ENCODE measurements around the gene SYDE1. TPM values are rescaled to one million over a fixed set of nuclear protein-coding genes. Genes with fewer than 3 reads are reported as not detected.

SYDE1 gene
- total and polyA plus RNA-seq, 10 of the 15 experiments (the other 5 are each of a cell fraction or from before 2014, with no cell fraction given) = not detected

DNA sequence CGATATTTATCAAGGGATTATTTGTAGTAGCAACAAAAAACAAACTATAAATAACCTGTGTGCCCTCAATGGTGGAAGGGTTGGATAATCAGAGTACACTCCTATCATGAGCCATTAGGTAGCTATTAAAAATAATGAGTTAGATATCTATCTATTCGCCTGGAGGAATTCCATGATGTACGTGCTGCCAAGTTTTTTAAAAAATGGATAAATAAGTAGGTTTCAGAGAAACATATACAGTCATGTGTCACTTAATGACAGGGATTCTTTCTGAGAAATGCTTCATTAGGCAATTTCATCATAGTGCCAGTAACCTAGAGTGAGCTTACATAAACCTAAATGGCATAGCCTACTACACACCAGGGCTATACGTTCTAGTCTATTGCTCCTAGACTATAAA, 31.4 kb upstream of the SYDE1 start:
- Histone ChIP-seq H3K9me3 (replicated peaks; ENCODE audit: control insufficient read depth, insufficient read depth, low read length) (no peaks in the 10 kb centered on the region), H3K4me1 (ENCODE audit: control insufficient read depth, insufficient read depth, low read length) (no peaks in the 10 kb centered on the region), H3K79me2 (ENCODE audit: control insufficient read depth, insufficient read depth, low read length) (no peaks in the 10 kb centered on the region), H2AFZ (ENCODE audit: control insufficient read depth, low read depth, low read length) (no peak overlapping the region), H3K4me2 (ENCODE audit: control insufficient read depth, insufficient read depth) (no peak overlapping the region), H3K27ac (ENCODE audit: control insufficient read depth, insufficient read depth) (no peak overlapping the region), H3K4me3 (no peak overlapping the region), H4K20me1 (ENCODE audit: control insufficient read depth, insufficient read depth) (no peaks in the 10 kb centered on the region), H3K27me3 (replicated peaks in 1 of 2; ENCODE audit: control insufficient read depth in 2 of 2, insufficient read depth in 2 of 2, low read length in 1 of 2) (no peaks in the 10 kb centered on the region; a peak in 1 of 4 replicates), H3K36me3 (ENCODE audit: control insufficient read depth in 2 of 2, insufficient read depth in 2 of 2, low read length in 1 of 2) (no peaks in the 10 kb centered on the region), H3K9ac (ENCODE audit: control insufficient read depth, insufficient read depth, low read length) (no peak overlapping the region)
- no peak for FAIRE-seq
- no peak for ATAC-seq
- 38% methylated on average over 4 of the region's 4 CpGs for WGBS (ENCODE audit: insufficient coverage, insufficient replicate concordance, low lambda C conversion rate, missing lambda C conversion rate)
- SMC1A ChIA-PET (ENCODE audit: uncharacterized antibody, unreplicated experiment) = interaction anchor here (0.6 kb wide), 1 partner anchor 492 kb away, joined by 3 read pairs; no protein-coding TSS in a partner anchor
- intact Hi-C loops (cut with micrococcal nuclease; ENCODE audit: unreplicated experiment) = no loop called here
- POLR2A ChIA-PET = no interaction called here
- RAD21 ChIA-PET (ENCODE audit: unreplicated experiment) = no interaction called here
- no peak for DNase-seq (ENCODE audit: low read depth, low spot score)
- TF ChIP-seq, protein P1, sequence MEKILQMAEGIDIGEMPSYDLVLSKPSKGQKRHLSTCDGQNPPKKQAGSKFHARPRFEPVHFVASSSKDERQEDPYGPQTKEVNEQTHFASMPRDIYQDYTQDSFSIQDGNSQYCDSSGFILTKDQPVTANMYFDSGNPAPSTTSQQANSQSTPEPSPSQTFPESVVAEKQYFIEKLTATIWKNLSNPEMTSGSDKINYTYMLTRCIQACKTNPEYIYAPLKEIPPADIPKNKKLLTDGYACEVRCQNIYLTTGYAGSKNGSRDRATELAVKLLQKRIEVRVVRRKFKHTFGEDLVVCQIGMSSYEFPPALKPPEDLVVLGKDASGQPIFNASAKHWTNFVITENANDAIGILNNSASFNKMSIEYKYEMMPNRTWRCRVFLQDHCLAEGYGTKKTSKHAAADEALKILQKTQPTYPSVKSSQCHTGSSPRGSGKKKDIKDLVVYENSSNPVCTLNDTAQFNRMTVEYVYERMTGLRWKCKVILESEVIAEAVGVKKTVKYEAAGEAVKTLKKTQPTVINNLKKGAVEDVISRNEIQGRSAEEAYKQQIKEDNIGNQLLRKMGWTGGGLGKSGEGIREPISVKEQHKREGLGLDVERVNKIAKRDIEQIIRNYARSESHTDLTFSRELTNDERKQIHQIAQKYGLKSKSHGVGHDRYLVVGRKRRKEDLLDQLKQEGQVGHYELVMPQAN (conservative IDR thresholded peaks at IDR 0.05) = no peak
- TF ChIP-seq IKZF1 (conservative IDR thresholded peaks at IDR 0.05) (no peak), HDAC6 (IDR thresholded peaks at IDR 0.05; ENCODE audit: unreplicated experiment) (no peak), MXI1 (IDR thresholded peaks at IDR 0.05; ENCODE audit: low read depth, low read length) (no peak), GATAD2B (conservative IDR thresholded peaks at IDR 0.05; ENCODE audit: low read depth) (no peak), POLR2A (IDR thresholded peaks at IDR 0.05; ENCODE audit: low read depth, low read length) (no peak), CREB1 (IDR thresholded peaks at IDR 0.05; ENCODE audit: low read depth) (no peak), CEBPB (IDR thresholded peaks at IDR 0.05; ENCODE audit: borderline replicate concordance in 1 of 2, low read depth in 2 of 2, low read length in 2 of 2) (no peak), SPI1 (IDR thresholded peaks at IDR 0.05; ENCODE audit: borderline replicate concordance, insufficient read depth, low read depth, low read length) (no peak), TARDBP (IDR thresholded peaks at IDR 0.05; ENCODE audit: borderline replicate concordance) (no peak)
- TF ChIP-seq, protein P2, sequence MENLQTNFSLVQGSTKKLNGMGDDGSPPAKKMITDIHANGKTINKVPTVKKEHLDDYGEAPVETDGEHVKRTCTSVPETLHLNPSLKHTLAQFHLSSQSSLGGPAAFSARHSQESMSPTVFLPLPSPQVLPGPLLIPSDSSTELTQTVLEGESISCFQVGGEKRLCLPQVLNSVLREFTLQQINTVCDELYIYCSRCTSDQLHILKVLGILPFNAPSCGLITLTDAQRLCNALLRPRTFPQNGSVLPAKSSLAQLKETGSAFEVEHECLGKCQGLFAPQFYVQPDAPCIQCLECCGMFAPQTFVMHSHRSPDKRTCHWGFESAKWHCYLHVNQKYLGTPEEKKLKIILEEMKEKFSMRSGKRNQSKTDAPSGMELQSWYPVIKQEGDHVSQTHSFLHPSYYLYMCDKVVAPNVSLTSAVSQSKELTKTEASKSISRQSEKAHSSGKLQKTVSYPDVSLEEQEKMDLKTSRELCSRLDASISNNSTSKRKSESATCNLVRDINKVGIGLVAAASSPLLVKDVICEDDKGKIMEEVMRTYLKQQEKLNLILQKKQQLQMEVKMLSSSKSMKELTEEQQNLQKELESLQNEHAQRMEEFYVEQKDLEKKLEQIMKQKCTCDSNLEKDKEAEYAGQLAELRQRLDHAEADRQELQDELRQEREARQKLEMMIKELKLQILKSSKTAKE (IDR thresholded peaks at IDR 0.05; ENCODE audit: low read depth, poor library complexity, severe bottlenecking) = no peak
- TF ChIP-seq, protein P3, sequence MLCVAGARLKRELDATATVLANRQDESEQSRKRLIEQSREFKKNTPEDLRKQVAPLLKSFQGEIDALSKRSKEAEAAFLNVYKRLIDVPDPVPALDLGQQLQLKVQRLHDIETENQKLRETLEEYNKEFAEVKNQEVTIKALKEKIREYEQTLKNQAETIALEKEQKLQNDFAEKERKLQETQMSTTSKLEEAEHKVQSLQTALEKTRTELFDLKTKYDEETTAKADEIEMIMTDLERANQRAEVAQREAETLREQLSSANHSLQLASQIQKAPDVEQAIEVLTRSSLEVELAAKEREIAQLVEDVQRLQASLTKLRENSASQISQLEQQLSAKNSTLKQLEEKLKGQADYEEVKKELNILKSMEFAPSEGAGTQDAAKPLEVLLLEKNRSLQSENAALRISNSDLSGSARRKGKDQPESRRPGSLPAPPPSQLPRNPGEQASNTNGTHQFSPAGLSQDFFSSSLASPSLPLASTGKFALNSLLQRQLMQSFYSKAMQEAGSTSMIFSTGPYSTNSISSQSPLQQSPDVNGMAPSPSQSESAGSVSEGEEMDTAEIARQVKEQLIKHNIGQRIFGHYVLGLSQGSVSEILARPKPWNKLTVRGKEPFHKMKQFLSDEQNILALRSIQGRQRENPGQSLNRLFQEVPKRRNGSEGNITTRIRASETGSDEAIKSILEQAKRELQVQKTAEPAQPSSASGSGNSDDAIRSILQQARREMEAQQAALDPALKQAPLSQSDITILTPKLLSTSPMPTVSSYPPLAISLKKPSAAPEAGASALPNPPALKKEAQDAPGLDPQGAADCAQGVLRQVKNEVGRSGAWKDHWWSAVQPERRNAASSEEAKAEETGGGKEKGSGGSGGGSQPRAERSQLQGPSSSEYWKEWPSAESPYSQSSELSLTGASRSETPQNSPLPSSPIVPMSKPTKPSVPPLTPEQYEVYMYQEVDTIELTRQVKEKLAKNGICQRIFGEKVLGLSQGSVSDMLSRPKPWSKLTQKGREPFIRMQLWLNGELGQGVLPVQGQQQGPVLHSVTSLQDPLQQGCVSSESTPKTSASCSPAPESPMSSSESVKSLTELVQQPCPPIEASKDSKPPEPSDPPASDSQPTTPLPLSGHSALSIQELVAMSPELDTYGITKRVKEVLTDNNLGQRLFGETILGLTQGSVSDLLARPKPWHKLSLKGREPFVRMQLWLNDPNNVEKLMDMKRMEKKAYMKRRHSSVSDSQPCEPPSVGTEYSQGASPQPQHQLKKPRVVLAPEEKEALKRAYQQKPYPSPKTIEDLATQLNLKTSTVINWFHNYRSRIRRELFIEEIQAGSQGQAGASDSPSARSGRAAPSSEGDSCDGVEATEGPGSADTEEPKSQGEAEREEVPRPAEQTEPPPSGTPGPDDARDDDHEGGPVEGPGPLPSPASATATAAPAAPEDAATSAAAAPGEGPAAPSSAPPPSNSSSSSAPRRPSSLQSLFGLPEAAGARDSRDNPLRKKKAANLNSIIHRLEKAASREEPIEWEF (IDR thresholded peaks at IDR 0.05; ENCODE audit: insufficient replicate concordance, low read depth, low read length) = no peak
- CTCF ChIA-PET = interaction anchor here (1.4 kb wide), 1 partner anchor 17 kb away, joined by 3 read pairs; no protein-coding TSS in a partner anchor
- no TSS peak for BruUV-seq (replicated peaks)
- in situ Hi-C loops (cut with MboI) = no loop called here
